HCT116 (cell line): Measurements from ENCODE around the gene L1CAM. TPM values are rescaled to one million over a fixed set of nuclear protein-coding genes. Genes with fewer than 3 reads are reported as not detected.

ENCODE experiments used
- ATAC-seq: fragments of 200-7000 bp; cut with Tn5 transposase; 2 replicates; pipeline ENCODE4 v1.9.1; 2020; ENCODE audit warnings: mild to moderate bottlenecking, moderate library complexity
- BruUV-seq: library from RNA; stranded (reverse); fragments of 400-500 nt; replicated peaks from 2 replicates; lab custom pipeline; 2021; lab: Mats Ljungman, UMichigan
- CTCF ChIA-PET: fragments of 300-600 bp; sonication (Branson Sonifier 250); formaldehyde crosslinking; loops from one replicate; lab custom pipeline; 2021; ENCODE audit warnings: antibody characterized with exemption; lab: Charles Lee
- POLR2A ChIA-PET: fragments of 300-600, 350-600 bp; sonication (Branson Sonifier 250); formaldehyde crosslinking; loops from one replicate; lab custom pipeline; 2021; ENCODE audit warnings: antibody characterized with exemption; lab: Charles Lee
- RAD21 ChIA-PET, 2 experiments: fragments of 300-600 bp; sonication (Branson Sonifier 250); formaldehyde crosslinking; loops; one replicate each; lab custom pipeline; 2023; ENCODE audit warnings: low total read pairs in 2 of 2; ENCODE audit not compliant: uncharacterized antibody in 2 of 2, unreplicated experiment in 2 of 2, low non-redundant PET in 1 of 2; lab: Charles Lee
- DNase-seq: peaks from one replicate; pipeline ENCODE4 v3.0.0-alpha.2; 2010; ENCODE audit warnings: low read depth, low spot score
- H2AFZ ChIP-seq: fragments of 200-600 bp; shearing (Covaris generic), sonication (generic); 2 replicates; pipeline ENCODE4 v1.6.1; 2017; ENCODE audit warnings: low read depth, mixed run types, mixed read lengths, antibody characterized with exemption, low read length; ENCODE audit not compliant: poor library complexity, severe bottlenecking
- H3K27ac ChIP-seq: 2 replicates; pipeline ENCODE4 v1.5.1; 2012; ENCODE audit warnings: low read depth, low read length
- H3K27me3 ChIP-seq: fragments of 200-600 bp; sonication (generic); 2 replicates; pipeline ENCODE4 v1.6.1; 2016; ENCODE audit warnings: mixed run types, low read length, mixed read lengths; ENCODE audit not compliant: insufficient read depth
- H3K36me3 ChIP-seq, 2 experiments: fragments of 200-500 bp in 1 of 2; fragments of 200-600 bp in 1 of 2; sonication (Bioruptor generic) in 1 of 2; sonication (generic) in 1 of 2; 2 replicates each; pipeline versions ENCODE4 v1.5.1 to v1.6.1; 2014 to 2016; ENCODE audit warnings: low read length in 2 of 2, inconsistent platforms in 1 of 2, mixed read lengths in 1 of 2, mixed run types in 1 of 2; ENCODE audit not compliant: insufficient read depth in 2 of 2, control insufficient read depth in 1 of 2
- H3K4me1 ChIP-seq, 2 experiments: fragments of 200-600 bp in 1 of 2; sonication (generic) in 1 of 2; 2 replicates each; pipeline versions ENCODE4 v1.5.1 to v1.6.1; 2012 to 2017; ENCODE audit warnings: low read length in 2 of 2, inconsistent platforms in 1 of 2, mild to moderate bottlenecking in 1 of 2, mixed read lengths in 1 of 2, mixed run types in 1 of 2, moderate library complexity in 1 of 2; ENCODE audit not compliant: insufficient read depth in 2 of 2, control insufficient read depth in 1 of 2
- H3K4me2 ChIP-seq: fragments of 200-600 bp; sonication (generic); 2 replicates; pipeline ENCODE4 v1.6.1; 2017; ENCODE audit warnings: mixed run types, low read length, mixed read lengths
- H3K4me3 ChIP-seq, 2 experiments: fragments of 200-600 bp in 1 of 2; sonication (generic) in 1 of 2; replicated peaks in 1 of 2; 2 replicates each; pipeline ENCODE4 v1.5.1; 2011 to 2016; ENCODE audit warnings: low read length in 2 of 2, control low read depth in 1 of 2, low read depth in 1 of 2, mild to moderate bottlenecking in 1 of 2, mixed read lengths in 1 of 2, mixed run types in 1 of 2
- H3K79me2 ChIP-seq: fragments of 200-600 bp; sonication (generic); 2 replicates; pipeline ENCODE4 v1.6.1; 2017; ENCODE audit warnings: mild to moderate bottlenecking, mixed run types, low read length, moderate library complexity, mixed read lengths; ENCODE audit not compliant: insufficient read depth
- H3K9ac ChIP-seq: fragments of 200-600 bp; sonication (generic); 2 replicates; pipeline ENCODE4 v1.6.1; 2016; ENCODE audit warnings: low read length, mixed read lengths
- H3K9me2 ChIP-seq: fragments of 200-600 bp; sonication (generic), shearing (Covaris generic); 2 replicates; pipeline ENCODE4 v1.6.1; 2017; ENCODE audit warnings: mixed run types, mild to moderate bottlenecking, moderate library complexity; ENCODE audit not compliant: insufficient read depth
- H3K9me3 ChIP-seq, 2 experiments: fragments of 200-500 bp in 1 of 2; fragments of 200-600 bp in 1 of 2; sonication (Bioruptor generic) in 1 of 2; sonication (generic) in 1 of 2; 2 replicates each; pipeline ENCODE4 v1.6.1; 2014 to 2017; ENCODE audit warnings: low read length in 2 of 2, mixed read lengths in 2 of 2, inconsistent platforms in 1 of 2, low read depth in 1 of 2, mild to moderate bottlenecking in 1 of 2, mixed run types in 1 of 2, moderate library complexity in 1 of 2; ENCODE audit not compliant: control insufficient read depth in 1 of 2, insufficient read depth in 1 of 2
- H4K20me1 ChIP-seq: fragments of 200-600 bp; sonication (generic), shearing (Covaris generic); 2 replicates; pipeline ENCODE4 v1.6.1; 2017; ENCODE audit warnings: mixed run types, mild to moderate bottlenecking, moderate library complexity; ENCODE audit not compliant: insufficient read depth
- ATF3 ChIP-seq: IDR thresholded peaks from 2 replicates; pipeline ENCODE4 v1.6.1; 2012
- CBX3 ChIP-seq: IDR thresholded peaks from 2 replicates; pipeline ENCODE4 v1.6.1; 2012; ENCODE audit warnings: low read depth
- CEBPB ChIP-seq: IDR thresholded peaks from 2 replicates; pipeline ENCODE4 v1.6.1; 2012; ENCODE audit warnings: low read depth
- EGR1 ChIP-seq: IDR thresholded peaks from 2 replicates; pipeline ENCODE4 v1.6.1; 2012; ENCODE audit warnings: low read depth
- ELF1 ChIP-seq: IDR thresholded peaks from 2 replicates; pipeline ENCODE4 v1.6.1; 2012; ENCODE audit warnings: low read depth, borderline replicate concordance
- EZH2 ChIP-seq: fragments of 200-600 bp; sonication (generic); IDR thresholded peaks from 2 replicates; pipeline ENCODE4 v1.6.1; 2017; ENCODE audit warnings: antibody characterized with exemption, mixed run types
- EZH2phosphoT487 ChIP-seq: fragments of 200-600 bp; IDR thresholded peaks from 2 replicates; pipeline ENCODE4 v1.6.1; 2018; ENCODE audit warnings: antibody characterized with exemption, borderline replicate concordance
- FOSL1 ChIP-seq: IDR thresholded peaks from 2 replicates; pipeline ENCODE4 v1.6.1; 2012; ENCODE audit warnings: low read depth
- JUND ChIP-seq: IDR thresholded peaks from 2 replicates; pipeline ENCODE4 v1.6.1; 2012
- MAX ChIP-seq: IDR thresholded peaks from 2 replicates; pipeline ENCODE4 v1.6.1; 2012
- POLR2A ChIP-seq: IDR thresholded peaks from 2 replicates; pipeline ENCODE4 v1.7.0; 2011; ENCODE audit warnings: borderline replicate concordance; ENCODE audit not compliant: insufficient read depth, insufficient read length; ENCODE audit errors: extremely low read depth
- POLR2AphosphoS5 ChIP-seq: IDR thresholded peaks from 2 replicates; pipeline ENCODE4 v1.6.1; 2011; ENCODE audit warnings: mild to moderate bottlenecking, low read depth, low read length, moderate library complexity
- REST ChIP-seq: IDR thresholded peaks from 2 replicates; pipeline ENCODE4 v1.6.1; 2012; ENCODE audit warnings: low read depth
- SP1 ChIP-seq: IDR thresholded peaks from 2 replicates; pipeline ENCODE4 v1.6.1; 2012; ENCODE audit warnings: low read depth
- TCF7L2 ChIP-seq: IDR thresholded peaks from 2 replicates; pipeline ENCODE4 v1.7.0; 2011; ENCODE audit warnings: borderline replicate concordance, inconsistent platforms; ENCODE audit not compliant: insufficient read depth, insufficient read length; ENCODE audit errors: extremely low read depth
- YY1 ChIP-seq: IDR thresholded peaks from 2 replicates; pipeline ENCODE4 v1.6.1; 2011; ENCODE audit warnings: low read length, low read depth, moderate library complexity, mild to moderate bottlenecking; ENCODE audit not compliant: insufficient replicate concordance; ENCODE audit errors: extremely low read depth
- ZFX ChIP-seq: fragments of 450-650 bp; IDR thresholded peaks from 2 replicates; pipeline ENCODE4 v1.6.1; 2017
- ZNF274 ChIP-seq: fragments of 200-500 bp; sonication (Bioruptor generic); IDR thresholded peaks from 2 replicates; pipeline ENCODE4 v1.6.1; 2014; ENCODE audit warnings: mild to moderate bottlenecking, low read depth, low read length, inconsistent platforms
- intact Hi-C: fragments of 100-400 bp; cut with micrococcal nuclease; formaldehyde crosslinking; loops from 2 replicates; pipeline ENCODE4 v1.10.0; 2022
- total RNA-seq: library from RNA; stranded (reverse); gene quantifications from one replicate; pipeline ENCODE4 v1.2.1, GENCODE V29; 2021; ENCODE audit not compliant: unreplicated experiment

The L1CAM gene
- total RNA-seq, 1 experiment from 2014 or later, result 14.8 TPM

- Histone ChIP-seq H3K9ac (no peak overlapping the region), H3K36me3 (no peaks in the 10 kb centered on the region), H3K27me3 (no peaks in the 10 kb centered on the region), H3K4me1 (peaks cover 0 to 20% of the 10 kb centered on the region in 2 experiments; a peak in 2 of 4 replicates), H2AFZ (no peak overlapping the region), H3K4me2 (no peak overlapping the region), H3K79me2 (no peaks in the 10 kb centered on the region), H3K9me2 (no peaks in the 10 kb centered on the region), H3K9me3 (no peaks in the 10 kb centered on the region), H3K4me3 (no peak overlapping the region), H4K20me1 (no peaks in the 10 kb centered on the region), H3K27ac (no peak overlapping the region)
- ATAC-seq, result no peak
- BruUV-seq, result no TSS peak
- TF ChIP-seq REST, result no peak
- TF ChIP-seq ZFX, result no peak
- TF ChIP-seq ELF1, result no peak
- TF ChIP-seq YY1, result no peak
- no peak for TF ChIP-seq POLR2AphosphoS5
- no peak for TF ChIP-seq FOSL1
- TF ChIP-seq TCF7L2, result no peak
- no peak for TF ChIP-seq POLR2A
- TF ChIP-seq CBX3, result no peak
- TF ChIP-seq MAX, result no peak
- no peak for TF ChIP-seq SP1
- TF ChIP-seq EZH2, result no peak
- TF ChIP-seq JUND, result no peak
- no peak for TF ChIP-seq ATF3
- TF ChIP-seq EGR1, result no peak
- TF ChIP-seq ZNF274, result no peak
- no peak for TF ChIP-seq CEBPB
- TF ChIP-seq EZH2phosphoT487, result no peak
- ChIA-PET POLR2A (no interaction called here), CTCF (no interaction called here), RAD21 (no interaction called here)
- intact Hi-C loops, result no loop called here
- no peak for DNase-seq
Observed at GRCh38 chrX:153878345-153878744, 7.6 kb downstream of the L1CAM start.
